Subcutaneous adipose tissue (tissue), 4 donors: Measurements from ENCODE around the gene KCNK4. TPM values are rescaled to one million over a fixed set of nuclear protein-coding genes. Genes with fewer than 3 reads are reported as not detected.

Experiments used
- total RNA-seq, 4 donors: library from RNA; depleted of rRNA; stranded (reverse); fragments of >200 nt; gene quantifications; one replicate each; pipeline ENCODE4 v1.1.0, GENCODE V29; 2016
- TF ChIP-seq, protein P1 (sequence below): fragments of 450-650 bp; IDR thresholded peaks from one replicate; pipeline ENCODE4 v1.5.1; 2016; ENCODE audit warnings: low read depth, mild to moderate bottlenecking, control low read depth, antibody characterized with exemption, moderate library complexity

The KCNK4 gene
- total RNA-seq, 4 donors from 2014 or later, result not detected

- TF ChIP-seq, protein P1, sequence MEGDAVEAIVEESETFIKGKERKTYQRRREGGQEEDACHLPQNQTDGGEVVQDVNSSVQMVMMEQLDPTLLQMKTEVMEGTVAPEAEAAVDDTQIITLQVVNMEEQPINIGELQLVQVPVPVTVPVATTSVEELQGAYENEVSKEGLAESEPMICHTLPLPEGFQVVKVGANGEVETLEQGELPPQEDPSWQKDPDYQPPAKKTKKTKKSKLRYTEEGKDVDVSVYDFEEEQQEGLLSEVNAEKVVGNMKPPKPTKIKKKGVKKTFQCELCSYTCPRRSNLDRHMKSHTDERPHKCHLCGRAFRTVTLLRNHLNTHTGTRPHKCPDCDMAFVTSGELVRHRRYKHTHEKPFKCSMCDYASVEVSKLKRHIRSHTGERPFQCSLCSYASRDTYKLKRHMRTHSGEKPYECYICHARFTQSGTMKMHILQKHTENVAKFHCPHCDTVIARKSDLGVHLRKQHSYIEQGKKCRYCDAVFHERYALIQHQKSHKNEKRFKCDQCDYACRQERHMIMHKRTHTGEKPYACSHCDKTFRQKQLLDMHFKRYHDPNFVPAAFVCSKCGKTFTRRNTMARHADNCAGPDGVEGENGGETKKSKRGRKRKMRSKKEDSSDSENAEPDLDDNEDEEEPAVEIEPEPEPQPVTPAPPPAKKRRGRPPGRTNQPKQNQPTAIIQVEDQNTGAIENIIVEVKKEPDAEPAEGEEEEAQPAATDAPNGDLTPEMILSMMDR, result no peak
Measured at GRCh38 chr11:64290352-64291261, 495 bp upstream of the KCNK4 start.

DNA sequence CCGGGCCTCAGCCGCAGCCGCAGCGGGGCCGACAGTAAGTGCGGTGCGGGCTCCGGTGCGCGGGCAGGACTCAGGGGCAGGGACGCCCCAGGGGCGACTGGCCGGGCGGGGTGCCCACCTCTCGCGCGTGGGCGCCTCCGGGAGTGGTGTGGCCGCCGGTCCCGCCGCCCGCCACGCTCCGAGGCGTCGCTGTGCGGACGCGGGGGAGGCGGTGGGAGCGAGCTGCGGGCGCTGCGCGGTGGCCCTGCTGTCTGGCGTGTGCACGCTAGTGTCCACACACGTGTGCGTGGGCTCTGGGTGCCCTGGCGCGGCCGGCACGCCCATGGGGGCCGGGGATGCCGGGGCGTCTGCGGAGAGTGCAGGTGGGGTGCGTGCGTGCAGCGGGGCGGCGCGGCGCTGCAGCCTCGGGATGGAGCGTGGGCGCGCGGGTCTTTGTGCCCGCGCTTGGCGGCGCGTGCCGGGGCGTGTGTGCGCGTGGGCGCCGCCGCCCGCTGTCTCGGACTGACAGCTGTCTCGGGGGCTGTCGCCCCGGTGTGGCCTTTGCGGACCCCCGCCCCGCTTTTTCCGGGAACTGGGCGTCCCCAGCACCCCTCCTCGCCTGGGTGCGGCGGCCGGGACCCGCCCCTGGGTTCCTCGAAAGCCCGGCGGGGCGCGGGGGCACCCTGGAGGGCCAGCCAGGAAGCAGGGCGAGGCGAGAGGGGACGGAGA lies 804 bp downstream of the KCNK4 start:
- TF ChIP-seq, protein P1, result no peak

GRCh38 chr11:64292460-64293254 lies 1.6 kb downstream of the KCNK4 start:
- TF ChIP-seq, protein P1, result no peak

DNA sequence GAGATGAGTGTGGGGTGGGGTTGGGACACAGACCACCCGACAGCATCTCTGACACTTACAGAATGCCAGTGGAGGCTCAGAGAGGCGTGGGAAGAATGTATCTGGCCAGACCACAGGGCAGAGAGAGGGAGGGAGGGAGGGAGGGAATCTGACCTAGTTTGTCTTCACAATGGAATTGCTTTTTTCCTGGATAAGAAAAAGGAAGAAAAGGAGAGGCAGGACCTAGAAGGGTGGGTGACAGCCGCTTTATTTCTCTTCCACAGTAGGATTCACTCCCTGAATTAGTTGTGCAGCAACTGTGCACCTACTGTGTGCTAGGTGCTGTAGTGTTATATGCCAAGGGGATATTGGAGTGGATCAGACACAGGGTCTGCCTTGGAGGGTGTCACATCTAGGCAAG lies 3.7 kb downstream of the KCNK4 start:
- TF ChIP-seq, protein P1, result no peak

DNA sequence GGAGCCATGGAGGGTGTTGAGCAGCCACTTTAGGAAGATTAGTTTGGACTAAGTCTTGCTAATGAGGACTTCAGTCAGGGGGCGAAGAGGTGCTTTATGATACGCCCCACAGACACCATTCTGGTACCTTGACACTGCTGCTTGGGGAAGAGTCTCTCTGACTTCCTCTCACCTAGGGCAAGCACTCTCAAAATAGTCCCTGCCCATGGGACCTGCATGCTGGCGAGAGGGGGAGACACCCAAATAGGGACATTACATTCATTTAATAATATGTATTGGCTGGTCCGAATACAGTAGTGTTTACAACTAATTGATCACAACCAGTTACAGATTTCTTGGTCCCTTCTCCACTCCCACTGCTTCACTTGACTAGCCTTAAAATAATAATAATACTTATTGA lies 4.7 kb downstream of the KCNK4 start:
- TF ChIP-seq, protein P1, result no peak

DNA sequence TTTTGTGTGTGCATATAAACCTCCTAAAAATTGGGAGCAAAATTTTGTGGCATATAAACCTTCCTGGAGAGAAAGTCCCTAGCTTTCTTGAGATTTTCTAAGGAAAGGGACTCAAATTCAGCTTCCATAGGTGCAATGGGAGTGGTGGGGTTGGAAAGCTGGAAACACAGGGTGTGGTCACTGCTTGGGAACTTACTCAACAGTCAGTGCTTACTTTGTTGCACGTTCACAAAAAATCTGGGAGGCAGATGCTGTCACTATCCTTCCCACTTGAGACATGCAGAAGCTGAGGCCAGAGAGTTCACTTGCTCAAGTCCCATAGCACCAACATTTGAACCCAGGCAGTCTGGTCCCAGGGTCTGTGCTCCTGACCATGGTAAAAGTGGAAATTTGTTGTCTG lies 5.1 kb downstream of the KCNK4 start:
- TF ChIP-seq, protein P1, result no peak
